LNCaP clone FGC (cell line): ENCODE measurements around the gene UBL7.
A peak's percentile ranks its signal among the peaks of the same experiment; 100 is the strongest.

Experiments used
- DNase-seq: peaks from one replicate; pipeline ENCODE4 v3.0.0-alpha.2; 2011; ENCODE audit warnings: low read depth
- H3K4me3 ChIP-seq: 2 replicates; pipeline ENCODE4 v1.5.1; 2011; ENCODE audit warnings: mild to moderate bottlenecking, low read depth, low read length, control low read depth
- CTCF ChIP-seq: IDR thresholded peaks from 2 replicates; pipeline ENCODE4 v1.5.1; 2012; ENCODE audit warnings: mild to moderate bottlenecking; ENCODE audit not compliant: control insufficient read depth, insufficient read depth; ENCODE audit errors: extremely low read depth

UBL7 gene

DNA sequence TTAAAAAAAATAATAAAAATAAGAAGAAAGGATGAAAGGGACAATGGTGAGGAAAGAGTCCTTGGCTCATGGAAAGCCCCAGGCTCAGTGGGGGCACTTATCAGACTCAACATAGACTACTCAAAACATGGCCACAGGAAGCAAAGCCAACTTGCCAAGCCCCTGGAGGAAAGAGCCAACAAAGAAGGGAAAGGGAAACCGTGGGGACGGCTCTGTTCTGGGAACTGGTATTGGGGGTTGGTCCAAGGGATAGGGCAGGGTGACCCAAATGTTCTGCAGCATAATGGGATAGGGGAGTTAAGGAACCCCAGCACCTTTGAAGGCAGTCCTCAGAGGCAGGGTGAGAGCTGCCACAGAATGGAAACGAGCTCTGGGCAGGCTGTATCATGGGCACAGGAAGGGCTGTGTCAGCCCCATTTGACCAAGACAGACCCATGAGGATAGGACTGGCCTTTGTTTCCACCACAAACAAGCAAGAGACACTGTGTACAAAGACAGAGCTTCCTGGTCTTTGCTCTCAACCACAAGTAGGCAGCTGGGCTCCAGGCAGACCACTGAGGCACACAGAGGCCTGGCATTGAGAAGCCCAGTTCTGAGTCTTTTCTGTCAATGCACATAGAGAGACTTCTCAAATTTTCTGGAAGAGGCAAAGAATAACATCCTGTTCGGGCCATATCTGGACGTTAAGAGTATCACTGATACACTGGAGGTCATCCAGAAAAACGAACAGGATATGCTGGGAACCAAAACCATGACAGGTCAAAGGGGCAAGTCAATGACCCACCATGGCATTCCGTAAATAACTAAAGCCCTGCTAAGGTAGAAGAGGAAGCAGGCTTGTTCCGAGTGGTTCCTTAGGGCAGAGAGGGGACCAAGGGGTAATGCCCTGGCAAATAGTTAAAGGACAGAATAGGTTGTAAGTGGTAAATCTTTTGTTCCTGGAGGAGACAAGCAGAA, 16.6 kb downstream of the UBL7 start:
- no peak for TF ChIP-seq CTCF
- H3K4me3 ChIP-seq = no peak overlapping the region
- no peak for DNase-seq

- H3K4me3 ChIP-seq = no peak overlapping the region
- no peak for TF ChIP-seq CTCF
- no peak for DNase-seq
These were observed 17.7 kb downstream of the UBL7 start for GRCh38 chr15:74443100-74443909.

- no peak for DNase-seq
- TF ChIP-seq CTCF = no peak
- no peak overlapping the region for H3K4me3 ChIP-seq
These were observed 18.4 kb downstream of the UBL7 start for GRCh38 chr15:74442604-74443003.

DNA sequence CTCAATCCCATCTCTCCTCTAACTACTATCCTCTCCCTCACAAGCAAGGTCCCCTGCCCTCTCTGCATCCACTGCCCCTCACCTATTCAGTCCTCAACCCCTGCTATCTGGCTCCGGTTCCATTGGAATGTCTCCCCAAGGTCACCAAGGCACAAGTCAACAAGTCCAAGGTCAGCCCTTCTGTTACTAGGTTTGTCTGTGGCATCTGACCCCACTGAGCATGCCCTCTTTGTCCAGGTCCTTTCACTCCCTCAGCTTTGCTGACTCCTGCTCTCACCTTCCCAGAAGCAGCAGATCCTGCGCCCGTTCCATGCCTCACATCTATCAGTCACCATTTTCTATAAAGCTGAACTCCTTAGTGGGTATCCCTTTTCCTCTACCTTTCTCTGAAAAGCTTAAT, 18.9 kb downstream of the UBL7 start:
- DNase-seq = no peak
- TF ChIP-seq CTCF = no peak
- no peak overlapping the region for H3K4me3 ChIP-seq

DNA sequence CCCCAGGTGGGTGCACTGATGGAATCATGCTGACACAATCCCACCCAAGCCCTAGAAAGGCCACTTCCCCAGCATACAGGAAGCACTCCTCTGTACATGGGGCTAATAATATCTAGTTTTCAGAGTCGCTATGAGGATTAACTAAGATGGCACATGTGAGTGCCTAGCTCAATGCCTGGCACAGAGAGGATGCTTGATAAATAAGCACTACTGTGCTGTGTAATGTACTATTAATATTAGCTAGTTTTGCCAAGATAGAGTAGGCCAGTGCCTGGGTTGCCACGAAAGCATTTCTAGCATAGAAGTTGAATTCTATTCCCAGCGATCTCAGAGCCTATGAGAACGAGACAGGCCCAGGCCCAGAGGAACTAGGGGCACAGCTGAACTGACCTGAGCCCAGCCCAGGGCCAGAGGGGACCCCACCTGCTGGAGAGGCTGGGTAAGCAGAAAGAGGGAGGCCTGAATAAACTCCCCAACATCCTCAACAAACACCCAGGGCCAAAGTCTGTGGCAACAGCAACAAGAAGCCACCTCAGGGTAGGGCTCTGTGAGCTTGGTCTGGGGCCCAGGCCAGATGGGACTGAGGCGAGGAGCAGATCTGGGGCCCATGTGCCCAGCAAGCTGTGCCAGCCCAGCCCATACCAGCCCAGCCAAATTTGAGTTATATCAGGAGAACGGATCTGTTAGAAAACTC, 19.6 kb downstream of the UBL7 start:
- DNase-seq = no peak
- TF ChIP-seq CTCF = no peak
- no peak overlapping the region for H3K4me3 ChIP-seq

DNA sequence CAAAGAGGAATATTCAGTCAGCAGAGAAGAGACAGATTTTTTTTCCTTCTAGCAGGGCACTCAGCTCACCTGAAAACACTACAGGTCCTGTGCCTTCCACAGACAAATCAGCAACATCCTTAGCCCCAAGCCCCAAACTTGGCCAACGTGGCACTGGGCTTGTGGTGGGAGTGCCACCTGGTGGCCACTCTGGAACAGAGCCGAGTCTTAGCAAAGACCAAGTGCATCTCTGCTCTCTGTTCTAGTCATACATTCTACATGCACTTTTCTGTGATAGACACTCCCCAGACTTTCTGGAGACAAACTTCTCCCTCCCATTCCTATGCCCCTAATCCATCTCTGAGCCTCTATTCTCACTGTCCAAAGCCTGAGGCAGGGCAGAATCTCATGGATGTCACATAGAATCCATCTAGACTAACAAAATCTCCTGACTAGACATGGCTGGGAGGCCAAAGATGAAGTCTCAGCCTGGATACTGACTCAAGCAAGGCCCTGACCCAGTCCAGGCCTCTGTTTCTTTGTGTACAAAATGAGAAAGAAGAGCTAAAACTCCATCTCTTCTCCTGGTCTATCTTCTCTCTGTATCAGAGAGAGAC, 22.1 kb downstream of the UBL7 start:
- DNase-seq = peak; percentile 46
- peak; percentile 86 for TF ChIP-seq CTCF
- no peak overlapping the region for H3K4me3 ChIP-seq
